ENCODE measurements around the gene B4GALT4.

Gene B4GALT4

GRCh38 chr3:119219069-119219468, 21.6 kb downstream of the B4GALT4 start:
- H4K91ac ChIP-seq (ENCODE audit: low read depth, low read length, poor library complexity) = no peak overlapping the region
- no peaks in the 10 kb centered on the region for H3K9me3 ChIP-seq (replicated peaks in 1 of 2; ENCODE audit: control insufficient read depth in 2 of 2, insufficient read depth in 1 of 2, low read depth in 1 of 2, low read length in 2 of 2)
- H3K4me2 ChIP-seq (ENCODE audit: insufficient read depth, low read length, poor library complexity, severe bottlenecking) = no peak overlapping the region
- DNase-seq (ENCODE audit: low spot score) = no peak
- H2AFZ ChIP-seq (ENCODE audit: low read length) = no peak overlapping the region
- no peaks in the 10 kb centered on the region for H3K27me3 ChIP-seq (ENCODE audit: control insufficient read depth in 3 of 3, insufficient read depth in 3 of 3, low read depth in 1 of 3, low read length in 3 of 3)
- H3K4ac ChIP-seq (ENCODE audit: low read length) = no peak overlapping the region
- H4K8ac ChIP-seq (ENCODE audit: low read depth, low read length) = no peak overlapping the region
- no peaks in the 10 kb centered on the region for H3K4me1 ChIP-seq (ENCODE audit: control insufficient read depth in 2 of 2, insufficient read depth in 1 of 2, low read depth in 1 of 2, low read length in 2 of 2)
- H2BK15ac ChIP-seq (ENCODE audit: low read length) = no peak overlapping the region
- no peak overlapping the region for H2AK5ac ChIP-seq (ENCODE audit: low read depth, low read length)
- no peak overlapping the region for H2BK120ac ChIP-seq (ENCODE audit: low read depth, low read length)
- H3K14ac ChIP-seq (ENCODE audit: low read length) = no peak overlapping the region
- peaks cover 33 to 85% of the 10 kb centered on the region in 2 donors for H3K36me3 ChIP-seq (replicated peaks in 1 of 2; ENCODE audit: control insufficient read depth in 2 of 2, insufficient read depth in 2 of 2, low read length in 2 of 2)
- H3K27ac ChIP-seq (replicated peaks; ENCODE audit: low read length) = no peak overlapping the region
- peaks cover 2% of the 10 kb centered on the region for H3K79me1 ChIP-seq (ENCODE audit: low read depth, low read length)
- H3K4me3 ChIP-seq (ENCODE audit: low read length in 2 of 2) = no peak overlapping the region
- WGBS, 2 donors (ENCODE audit: extremely low coverage in 2 of 2, insufficient read length in 2 of 2, insufficient replicate concordance in 1 of 2) = no CpG with 5 or more reads among the region's 4 CpGs
- no peak overlapping the region for H3K23ac ChIP-seq (ENCODE audit: low read depth, low read length, poor library complexity)
- no peak overlapping the region for H2BK5ac ChIP-seq (ENCODE audit: low read length)
- no peak overlapping the region for H3K18ac ChIP-seq (ENCODE audit: low read length)
- no peak overlapping the region for H3K9ac ChIP-seq (ENCODE audit: low read depth, low read length, poor library complexity)
- H2BK12ac ChIP-seq (ENCODE audit: low read length) = no peak overlapping the region

DNA sequence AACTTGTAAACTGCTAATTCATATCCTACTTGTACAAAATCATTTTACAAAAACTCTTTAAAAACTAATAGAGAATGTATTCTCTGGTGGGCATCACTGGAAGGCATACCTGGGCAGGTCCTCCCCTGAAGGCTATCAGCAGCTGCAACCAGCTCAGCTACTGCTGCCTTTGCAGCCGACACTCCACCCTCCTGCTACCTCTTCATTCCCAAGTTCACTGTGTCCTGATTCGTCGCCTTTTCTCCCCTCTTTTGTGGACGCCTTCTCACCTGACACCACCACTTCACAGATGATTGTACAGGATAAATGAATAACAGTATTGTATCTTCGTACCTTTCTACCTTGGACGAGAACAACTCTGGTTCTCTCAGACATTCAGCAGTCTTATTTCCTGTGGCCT, 28.9 kb downstream of the B4GALT4 start:
- Histone ChIP-seq H3K27me3 (ENCODE audit: control insufficient read depth in 3 of 3, insufficient read depth in 3 of 3, low read depth in 1 of 3, low read length in 3 of 3) (no peaks in the 10 kb centered on the region), H3K79me1 (ENCODE audit: low read depth, low read length) (no peaks in the 10 kb centered on the region), H2BK15ac (ENCODE audit: low read length) (no peak overlapping the region), H3K4me3 (ENCODE audit: low read length in 2 of 2) (no peak overlapping the region), H2AFZ (ENCODE audit: low read length) (no peak overlapping the region), H3K9ac (ENCODE audit: low read depth, low read length, poor library complexity) (no peak overlapping the region), H3K27ac (replicated peaks; ENCODE audit: low read length) (no peak overlapping the region), H3K18ac (ENCODE audit: low read length) (no peak overlapping the region), H3K36me3 (replicated peaks in 1 of 2; ENCODE audit: control insufficient read depth in 2 of 2, insufficient read depth in 2 of 2, low read length in 2 of 2) (peaks cover 15 to 66% of the 10 kb centered on the region in 2 donors), H2BK120ac (ENCODE audit: low read depth, low read length) (no peak overlapping the region), H2AK5ac (ENCODE audit: low read depth, low read length) (no peak overlapping the region), H4K8ac (ENCODE audit: low read depth, low read length) (no peak overlapping the region), H3K23ac (ENCODE audit: low read depth, low read length, poor library complexity) (no peak overlapping the region), H3K14ac (ENCODE audit: low read length) (no peak overlapping the region), H3K4me1 (ENCODE audit: control insufficient read depth in 2 of 2, insufficient read depth in 1 of 2, low read depth in 1 of 2, low read length in 2 of 2) (peaks cover 2 to 3% of the 10 kb centered on the region in 2 donors), H3K4ac (ENCODE audit: low read length) (no peak overlapping the region), H3K4me2 (ENCODE audit: insufficient read depth, low read length, poor library complexity, severe bottlenecking) (no peak overlapping the region), H4K91ac (ENCODE audit: low read depth, low read length, poor library complexity) (no peak overlapping the region), H2BK12ac (ENCODE audit: low read length) (no peak overlapping the region), H2BK5ac (ENCODE audit: low read length) (no peak overlapping the region), H3K9me3 (replicated peaks in 1 of 2; ENCODE audit: control insufficient read depth in 2 of 2, insufficient read depth in 1 of 2, low read depth in 1 of 2, low read length in 2 of 2) (no peaks in the 10 kb centered on the region)
- WGBS, 2 donors (ENCODE audit: extremely low coverage in 2 of 2, insufficient read length in 2 of 2, insufficient replicate concordance in 1 of 2) = no CpG with 5 or more reads among the region's 6 CpGs
- no peak for DNase-seq (ENCODE audit: low spot score)

GRCh38 chr3:119211193-119211592, 29.5 kb downstream of the B4GALT4 start:
- no peak for DNase-seq (ENCODE audit: low spot score)
- Histone ChIP-seq H3K79me1 (ENCODE audit: low read depth, low read length) (no peaks in the 10 kb centered on the region), H3K14ac (ENCODE audit: low read length) (no peak overlapping the region), H2AFZ (ENCODE audit: low read length) (no peak overlapping the region), H3K27me3 (ENCODE audit: control insufficient read depth in 3 of 3, insufficient read depth in 3 of 3, low read depth in 1 of 3, low read length in 3 of 3) (no peaks in the 10 kb centered on the region), H3K18ac (ENCODE audit: low read length) (no peak overlapping the region), H3K9me3 (replicated peaks in 1 of 2; ENCODE audit: control insufficient read depth in 2 of 2, insufficient read depth in 1 of 2, low read depth in 1 of 2, low read length in 2 of 2) (no peaks in the 10 kb centered on the region), H3K4me3 (ENCODE audit: low read length in 2 of 2) (no peak overlapping the region), H2AK5ac (ENCODE audit: low read depth, low read length) (no peak overlapping the region), H3K23ac (ENCODE audit: low read depth, low read length, poor library complexity) (no peak overlapping the region), H2BK15ac (ENCODE audit: low read length) (no peak overlapping the region), H2BK120ac (ENCODE audit: low read depth, low read length) (no peak overlapping the region), H3K9ac (ENCODE audit: low read depth, low read length, poor library complexity) (no peak overlapping the region), H3K4ac (ENCODE audit: low read length) (no peak overlapping the region), H3K4me1 (ENCODE audit: control insufficient read depth in 2 of 2, insufficient read depth in 1 of 2, low read depth in 1 of 2, low read length in 2 of 2) (peaks cover 2 to 3% of the 10 kb centered on the region in 2 donors), H2BK12ac (ENCODE audit: low read length) (no peak overlapping the region), H4K91ac (ENCODE audit: low read depth, low read length, poor library complexity) (no peak overlapping the region), H3K4me2 (ENCODE audit: insufficient read depth, low read length, poor library complexity, severe bottlenecking) (no peak overlapping the region), H3K36me3 (replicated peaks in 1 of 2; ENCODE audit: control insufficient read depth in 2 of 2, insufficient read depth in 2 of 2, low read length in 2 of 2) (peaks cover 15 to 60% of the 10 kb centered on the region in 2 donors), H4K8ac (ENCODE audit: low read depth, low read length) (no peak overlapping the region), H3K27ac (replicated peaks; ENCODE audit: low read length) (no peak overlapping the region), H2BK5ac (ENCODE audit: low read length) (no peak overlapping the region)
- whole genome bisulfite sequencing, 2 donors (ENCODE audit: extremely low coverage in 2 of 2, insufficient read length in 2 of 2, insufficient replicate concordance in 1 of 2) = no CpG with 5 or more reads among the region's 4 CpGs

GRCh38 chr3:119207512-119207875, 33.2 kb downstream of the B4GALT4 start:
- H2BK12ac ChIP-seq (ENCODE audit: low read length) = no peak overlapping the region
- H3K27ac ChIP-seq (replicated peaks; ENCODE audit: low read length) = no peak overlapping the region
- WGBS, 2 donors (ENCODE audit: extremely low coverage in 2 of 2, insufficient read length in 2 of 2, insufficient replicate concordance in 1 of 2) = no CpG with 5 or more reads among the region's 3 CpGs
- no peak overlapping the region for H4K8ac ChIP-seq (ENCODE audit: low read depth, low read length)
- H3K4me1 ChIP-seq (ENCODE audit: control insufficient read depth in 2 of 2, insufficient read depth in 1 of 2, low read depth in 1 of 2, low read length in 2 of 2) = peaks cover 2 to 3% of the 10 kb centered on the region in 2 donors
- no peak overlapping the region for H2AFZ ChIP-seq (ENCODE audit: low read length)
- H2AK5ac ChIP-seq (ENCODE audit: low read depth, low read length) = no peak overlapping the region
- H3K4me2 ChIP-seq (ENCODE audit: insufficient read depth, low read length, poor library complexity, severe bottlenecking) = no peak overlapping the region
- no peak overlapping the region for H3K18ac ChIP-seq (ENCODE audit: low read length)
- peaks cover 6 to 26% of the 10 kb centered on the region in 2 donors for H3K36me3 ChIP-seq (replicated peaks in 1 of 2; ENCODE audit: control insufficient read depth in 2 of 2, insufficient read depth in 2 of 2, low read length in 2 of 2)
- H3K27me3 ChIP-seq (ENCODE audit: control insufficient read depth in 3 of 3, insufficient read depth in 3 of 3, low read depth in 1 of 3, low read length in 3 of 3) = no peaks in the 10 kb centered on the region
- no peak for DNase-seq (ENCODE audit: low spot score)
- no peak overlapping the region for H3K9ac ChIP-seq (ENCODE audit: low read depth, low read length, poor library complexity)
- H3K14ac ChIP-seq (ENCODE audit: low read length) = no peak overlapping the region
- H4K91ac ChIP-seq (ENCODE audit: low read depth, low read length, poor library complexity) = no peak overlapping the region
- no peak overlapping the region for H3K4ac ChIP-seq (ENCODE audit: low read length)
- no peak overlapping the region for H2BK15ac ChIP-seq (ENCODE audit: low read length)
- H2BK5ac ChIP-seq (ENCODE audit: low read length) = no peak overlapping the region
- no peak overlapping the region for H2BK120ac ChIP-seq (ENCODE audit: low read depth, low read length)
- H3K23ac ChIP-seq (ENCODE audit: low read depth, low read length, poor library complexity) = no peak overlapping the region
- H3K9me3 ChIP-seq (replicated peaks in 1 of 2; ENCODE audit: control insufficient read depth in 2 of 2, insufficient read depth in 1 of 2, low read depth in 1 of 2, low read length in 2 of 2) = no peaks in the 10 kb centered on the region
- no peaks in the 10 kb centered on the region for H3K79me1 ChIP-seq (ENCODE audit: low read depth, low read length)
- no peak overlapping the region for H3K4me3 ChIP-seq (ENCODE audit: low read length in 2 of 2)

Measured in neuronal stem cell (in vitro differentiated cells).